HG03103 (cell line): ENCODE data around the gene SMYD3.

ENCODE experiments used
- ATAC-seq: cut with Tn5 transposase; IDR thresholded peaks from one replicate; pipeline ENCODE4 v1.9.1; 2021; ENCODE audit warnings: low read depth; ENCODE audit not compliant: unreplicated experiment

SMYD3 gene

GRCh38 chr1:246418565-246419312 is 88.3 kb downstream of the SMYD3 start:
- ATAC-seq: no peak

GRCh38 chr1:246417813-246418564 is 89.1 kb downstream of the SMYD3 start:
- no peak for ATAC-seq

GRCh38 chr1:246417152-246417812 is 89.8 kb downstream of the SMYD3 start:
- no peak for ATAC-seq

DNA sequence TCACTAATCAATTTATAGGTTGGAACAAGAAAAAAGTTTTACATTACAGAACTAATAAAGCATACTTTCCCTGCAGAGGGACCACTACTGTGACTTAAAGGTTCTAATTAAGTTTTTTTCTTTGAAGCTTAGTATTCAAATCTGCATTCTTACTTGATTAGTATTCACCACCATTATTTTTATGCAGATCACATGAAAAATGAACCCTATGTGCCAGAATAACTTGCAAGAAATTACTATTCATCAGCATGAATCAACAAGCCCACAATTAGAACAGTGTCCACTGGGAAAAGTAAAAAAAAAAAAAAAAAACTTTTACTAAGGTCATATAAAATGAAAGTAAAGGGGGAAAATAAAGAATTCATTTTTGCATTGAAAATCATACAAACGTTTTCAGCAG is 90.8 kb downstream of the SMYD3 start:
- ATAC-seq: no peak

- no peak for ATAC-seq
Measured at GRCh38 chr1:246415028-246415427, 92.1 kb downstream of the SMYD3 start.

DNA sequence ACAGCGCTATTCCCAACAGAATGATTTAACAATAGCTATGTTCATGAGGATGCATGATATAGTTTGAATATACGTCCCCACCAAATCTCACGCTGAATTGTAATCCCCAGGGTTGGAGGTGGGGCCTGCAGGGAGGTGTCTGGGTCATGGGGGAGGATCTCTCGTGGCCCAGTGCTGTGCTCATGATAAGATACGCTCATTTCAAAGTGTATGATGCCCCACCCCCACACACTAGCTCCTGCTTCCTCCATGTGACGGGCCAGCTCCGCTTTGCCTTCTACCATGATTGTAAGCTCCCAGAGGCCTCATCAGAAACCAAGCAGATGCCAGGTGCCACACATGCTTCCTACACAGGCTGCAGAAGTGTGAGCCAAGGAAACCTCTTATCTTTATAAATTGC is 93.6 kb downstream of the SMYD3 start:
- no peak for ATAC-seq

DNA sequence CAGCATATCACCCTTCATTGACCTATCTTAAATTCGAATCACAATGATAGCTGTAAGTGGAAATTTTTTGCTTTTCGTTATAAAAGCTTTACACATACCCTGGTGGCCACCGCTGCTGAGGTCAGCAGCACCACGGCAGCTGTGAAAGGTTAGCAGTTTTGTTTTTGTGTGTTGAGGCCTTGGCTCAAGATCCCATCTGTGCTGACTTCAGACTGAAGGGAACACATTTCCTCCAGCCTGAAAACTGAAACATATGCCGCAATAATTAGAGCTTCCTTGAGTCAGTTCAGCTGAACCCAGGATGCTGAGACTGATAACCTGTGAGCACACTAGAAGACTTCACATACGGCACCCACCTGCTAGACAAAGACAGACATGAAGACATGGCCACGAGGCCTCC is 103.0 kb downstream of the SMYD3 start:
- no peak for ATAC-seq

DNA sequence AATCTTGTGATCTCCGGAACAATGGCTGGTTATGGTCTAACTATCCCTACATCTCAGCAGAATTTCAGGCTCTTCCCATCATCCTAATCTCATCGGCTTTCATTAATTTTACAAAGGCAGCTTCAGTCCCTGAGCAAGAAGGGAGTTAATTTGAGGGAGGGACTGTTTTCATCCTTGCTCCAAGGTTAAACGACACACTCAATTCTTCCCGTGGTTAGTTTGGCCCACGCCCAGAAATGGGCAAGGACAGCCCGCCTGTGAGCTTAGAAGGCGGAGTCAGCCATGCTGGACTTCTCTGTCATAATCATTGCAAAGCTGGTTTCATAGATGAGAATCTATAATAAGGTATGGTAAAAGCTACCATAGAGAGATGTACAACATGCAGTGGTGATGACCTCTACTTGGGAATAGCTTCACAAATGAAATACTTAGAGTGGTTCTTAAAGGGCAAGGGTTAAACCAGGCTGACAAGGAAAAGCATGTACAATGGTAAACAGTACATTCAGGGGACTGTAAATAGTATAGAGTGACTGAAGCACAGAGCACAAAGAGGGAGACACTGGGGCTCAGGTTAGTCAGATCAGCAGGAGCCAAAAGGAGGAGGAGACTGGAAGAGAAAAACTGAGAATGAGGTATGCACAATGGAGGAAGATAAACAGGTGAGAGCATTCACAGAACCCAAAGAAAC is 108.8 kb downstream of the SMYD3 start:
- ATAC-seq: no peak

DNA sequence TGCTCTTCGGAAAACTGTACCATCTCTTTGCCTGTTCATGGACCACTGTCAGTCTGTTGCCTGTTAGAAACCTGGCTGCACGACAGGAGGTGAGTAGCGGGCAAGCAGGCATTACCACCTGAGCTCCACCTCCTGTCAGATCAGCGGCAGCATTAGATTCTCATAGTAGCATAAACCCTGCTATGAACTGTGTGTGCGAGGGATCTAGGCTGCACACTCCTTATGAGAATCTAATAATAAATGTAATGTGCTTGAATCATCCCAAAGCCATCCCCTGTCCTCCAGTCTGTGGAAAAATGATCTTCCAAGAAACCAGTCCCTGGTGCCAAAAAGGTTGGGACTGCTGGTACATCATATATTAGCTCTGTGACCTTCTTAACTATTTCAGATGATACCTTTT is 110.0 kb downstream of the SMYD3 start:
- no peak for ATAC-seq

DNA sequence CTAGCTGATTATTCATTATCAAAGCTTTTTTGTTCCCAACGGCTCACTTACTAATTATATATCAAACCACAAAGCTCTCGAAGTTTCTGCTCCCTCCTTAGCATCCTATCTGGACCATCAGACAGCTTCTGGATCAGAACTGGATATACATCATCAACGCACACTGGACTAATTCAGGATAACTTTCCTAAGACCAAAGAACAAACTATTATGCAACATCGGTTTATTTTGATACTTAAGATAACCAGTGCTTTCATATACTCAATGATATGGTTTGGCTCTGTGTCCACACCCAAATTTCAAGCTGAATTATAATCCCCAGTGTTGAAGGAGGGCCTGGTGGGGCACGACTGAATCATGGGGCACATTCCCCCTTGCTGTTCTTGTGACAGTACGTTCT is 110.8 kb downstream of the SMYD3 start:
- no peak for ATAC-seq

DNA sequence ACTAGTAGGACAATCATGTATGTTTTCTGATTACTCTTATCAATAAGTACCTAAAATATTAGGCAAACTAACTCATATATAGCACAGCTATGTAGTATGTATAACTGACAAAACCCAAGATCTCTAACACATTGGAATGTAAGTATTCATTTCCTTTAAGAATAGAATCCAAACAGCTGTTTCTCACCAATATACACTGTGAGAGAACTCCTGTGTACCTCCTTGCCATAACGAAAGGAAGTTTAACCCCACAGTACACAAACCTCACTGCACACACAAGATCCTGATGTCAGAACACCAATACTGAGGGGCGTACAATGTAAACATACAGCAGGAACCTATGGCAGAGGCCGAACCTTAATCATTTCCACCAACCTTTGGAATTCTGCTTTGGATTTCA is 113.0 kb downstream of the SMYD3 start:
- ATAC-seq: no peak

- no peak for ATAC-seq
Measured at GRCh38 chr1:246390855-246391254, 116.2 kb downstream of the SMYD3 start.

DNA sequence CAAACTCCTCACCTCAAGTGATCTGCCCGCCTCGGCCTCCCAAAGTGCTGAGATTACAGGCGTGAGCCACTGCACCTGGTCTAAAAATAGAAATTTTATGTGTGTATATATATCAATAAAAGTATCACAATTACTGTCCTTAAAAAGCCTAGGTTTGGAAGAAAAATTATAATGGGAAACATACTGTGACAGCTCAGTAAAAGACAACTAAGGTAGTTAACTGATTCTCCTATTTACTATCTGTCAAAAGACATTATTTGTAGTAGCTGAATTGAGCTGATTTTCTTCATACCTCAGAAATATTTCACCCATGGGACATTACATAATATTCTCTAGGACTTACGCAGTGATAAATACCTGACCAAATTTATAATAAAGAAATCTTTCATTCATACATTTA is 122.5 kb downstream of the SMYD3 start:
- no peak for ATAC-seq

DNA sequence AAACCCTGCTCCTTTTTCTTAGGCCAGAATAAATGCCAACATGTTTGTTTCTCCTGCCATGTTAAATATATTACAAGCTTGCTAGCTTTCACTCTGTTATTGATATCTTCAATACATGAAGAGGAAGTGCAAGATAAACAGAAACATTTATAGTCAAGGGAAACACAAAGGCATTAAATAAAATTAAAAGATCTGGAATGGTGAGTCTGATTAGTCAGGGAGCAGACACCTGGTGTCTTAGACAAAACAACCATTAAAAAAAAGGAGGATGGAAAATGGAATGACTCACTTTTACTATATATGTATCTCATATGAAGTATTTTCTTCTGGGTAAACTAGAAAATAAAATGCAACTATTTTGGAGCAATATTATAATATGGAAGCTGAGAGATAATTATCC is 123.3 kb downstream of the SMYD3 start:
- ATAC-seq: no peak

- no peak for ATAC-seq
Measured at GRCh38 chr1:246383239-246383589, 123.9 kb downstream of the SMYD3 start.

DNA sequence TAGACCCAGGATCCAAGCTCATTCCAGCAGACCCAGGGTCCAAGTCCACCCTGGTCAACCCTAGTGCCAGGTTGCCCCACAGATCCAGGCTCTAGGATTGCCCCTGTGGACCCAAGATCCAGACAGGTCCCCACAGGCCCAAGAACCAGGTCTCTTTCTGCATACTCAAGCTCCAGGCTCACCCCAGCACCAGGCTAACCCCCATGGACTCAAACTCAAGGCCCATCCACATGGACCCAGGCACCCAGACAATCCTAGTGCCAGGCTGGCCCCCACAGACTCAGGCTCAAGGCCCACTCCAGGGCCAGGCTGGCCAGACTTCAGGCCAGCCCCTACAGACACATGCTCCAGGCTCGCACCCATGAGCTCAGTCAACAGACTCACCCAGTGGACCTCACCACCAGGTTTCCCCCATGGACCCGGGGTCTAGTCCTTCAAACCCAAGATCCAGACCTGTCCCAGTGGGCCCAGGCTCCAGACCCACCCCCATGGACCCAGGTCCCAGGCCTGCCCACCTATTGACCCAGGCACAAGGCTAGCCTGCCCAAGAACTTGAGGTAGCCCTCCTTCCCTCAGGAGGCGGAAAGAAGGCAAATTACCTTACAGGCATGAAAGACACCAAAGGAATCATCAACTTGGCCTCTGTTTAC is 124.4 kb downstream of the SMYD3 start:
- ATAC-seq: no peak

DNA sequence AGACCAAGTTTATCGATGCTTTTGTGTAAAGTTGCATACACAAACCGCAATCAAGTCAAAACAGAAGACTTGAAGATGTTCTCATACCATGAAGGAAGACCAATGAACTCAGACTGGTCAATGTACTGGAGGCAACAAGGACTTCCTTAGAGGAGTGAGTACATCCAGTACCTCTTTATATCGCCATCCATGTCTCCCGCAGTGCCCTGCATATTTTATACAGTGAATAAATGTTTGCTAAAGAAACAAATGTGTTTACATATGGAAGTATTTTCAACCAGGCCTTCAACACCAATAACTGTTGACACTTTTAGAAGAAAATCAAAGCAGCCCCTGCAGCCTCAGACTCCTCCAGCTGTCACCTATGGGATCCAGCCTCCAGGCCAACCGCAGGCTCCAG is 125.6 kb downstream of the SMYD3 start:
- ATAC-seq: no peak

GRCh38 chr1:246377625-246378153 is 129.4 kb downstream of the SMYD3 start:
- no peak for ATAC-seq

DNA sequence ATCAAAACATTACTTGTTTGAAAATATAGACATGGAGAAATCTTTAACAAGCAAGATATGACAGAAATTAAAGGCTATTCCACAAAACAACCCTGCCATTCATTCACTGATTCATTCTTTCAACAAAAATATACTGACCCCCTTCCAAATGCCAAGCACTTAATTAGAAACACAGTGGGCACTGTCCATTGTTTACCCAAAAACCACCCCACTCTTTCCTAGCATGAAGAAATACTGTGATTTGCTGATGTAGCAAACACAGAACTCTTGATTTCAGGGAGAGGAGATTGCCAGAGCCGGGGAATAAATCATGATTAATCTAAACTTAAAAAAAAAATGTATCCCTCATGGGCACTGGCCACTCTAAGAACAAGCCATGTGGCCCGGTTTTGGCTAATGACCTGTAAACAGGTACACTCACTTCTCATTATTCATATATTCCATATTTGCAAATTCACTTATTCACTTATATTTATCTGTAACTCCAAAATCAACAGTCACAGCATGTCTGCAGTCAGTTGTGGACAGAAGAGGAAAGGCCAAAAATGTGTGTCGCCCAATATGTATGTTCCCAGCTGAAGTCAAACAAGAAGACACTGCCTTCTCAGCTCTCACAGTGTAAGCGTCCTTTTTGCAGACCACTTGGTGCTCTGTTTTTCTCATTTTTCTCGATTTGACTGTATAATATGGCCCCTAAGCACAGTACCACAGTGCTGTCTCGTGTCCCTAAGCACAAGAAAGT is 133.1 kb downstream of the SMYD3 start:
- ATAC-seq: no peak

DNA sequence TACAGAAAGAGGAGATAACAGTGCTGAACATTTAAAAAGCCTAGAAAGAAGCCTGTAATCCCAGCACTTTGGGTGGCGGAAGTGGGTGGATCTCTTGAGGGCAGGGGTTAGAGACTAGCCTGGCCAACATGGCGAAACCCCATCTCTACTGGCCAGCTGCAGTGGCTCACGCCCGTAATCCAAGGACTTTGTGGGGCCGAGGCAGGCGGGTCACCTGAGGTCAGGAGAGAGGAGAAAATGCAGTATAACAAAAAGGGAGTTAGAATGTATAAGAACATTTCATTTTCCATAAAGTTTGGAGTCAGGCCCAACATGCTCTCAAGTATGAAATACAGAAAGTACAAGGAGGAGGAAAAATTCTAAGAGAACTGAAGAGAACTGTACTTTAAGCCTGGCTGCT is 134.5 kb downstream of the SMYD3 start:
- ATAC-seq: no peak
